Left ventricle myocardium inferior (tissue), 1 donor: Measurements from ENCODE around the gene ZNF385B. TPM values are rescaled to one million over a fixed set of nuclear protein-coding genes. Genes with fewer than 3 reads are reported as not detected.

ENCODE experiments used
- DNase-seq: peaks from one replicate; pipeline ENCODE4 v3.0.0-alpha.2; 2020
- H3K27ac ChIP-seq: fragments of 200-600 bp; replicated peaks from 2 replicates; pipeline ENCODE4 v1.8.0; 2021
- H3K27me3 ChIP-seq: fragments of 200-600 bp; 2 replicates; pipeline ENCODE4 v1.8.0; 2021; ENCODE audit warnings: low read depth
- H3K36me3 ChIP-seq: fragments of 200-600 bp; 2 replicates; pipeline ENCODE4 v1.8.0; 2021
- H3K4me1 ChIP-seq: fragments of 200-600 bp; 2 replicates; pipeline ENCODE4 v1.8.0; 2021
- H3K4me3 ChIP-seq: fragments of 200-600 bp; 2 replicates; pipeline ENCODE4 v1.8.0; 2021; ENCODE audit warnings: mild to moderate bottlenecking, moderate library complexity
- H3K9me3 ChIP-seq: fragments of 200-600 bp; replicated peaks from 2 replicates; pipeline ENCODE4 v1.8.0; 2021
- CTCF ChIP-seq: fragments of 200-600 bp; IDR thresholded peaks from 2 replicates; pipeline ENCODE4 v1.8.0; 2021; ENCODE audit warnings: antibody characterized with exemption, mild to moderate bottlenecking, borderline replicate concordance
- intact Hi-C: fragments of 100-400 bp; cut with micrococcal nuclease; formaldehyde crosslinking; loops from one replicate; pipeline ENCODE4 v1.11.0; 2022
- total RNA-seq: library from RNA; stranded (reverse); fragmentation: NEBNext Ultra II Directional; extraction: Animal tissue kit (Norgen Biotek cat#: 25700); gene quantifications from one replicate; pipeline ENCODE4 v1.2.1, GENCODE V29; 2021
- donor health status: DM: no; HTN: yes; CAD: no; lungs with severe emphysema.

Gene ZNF385B
- total RNA-seq, 1 donor from 2014 or later = 0.14 TPM

- Histone ChIP-seq H3K4me1 (no peaks in the 10 kb centered on the region), H3K4me3 (no peak overlapping the region), H3K27me3 (no peaks in the 10 kb centered on the region), H3K36me3 (no peaks in the 10 kb centered on the region), H3K9me3 (no peaks in the 10 kb centered on the region), H3K27ac (no peak overlapping the region)
- no peak for DNase-seq
- no peak for TF ChIP-seq CTCF
- intact Hi-C loops = no loop called here
Observed at GRCh38 chr2:179588486-179589145, 272.8 kb downstream of the ZNF385B start.

GRCh38 chr2:179584760-179585159, 276.7 kb downstream of the ZNF385B start:
- DNase-seq = no peak
- H3K4me1 ChIP-seq = peaks cover 10% of the 10 kb centered on the region
- H3K4me3 ChIP-seq = no peak overlapping the region
- TF ChIP-seq CTCF = no peak
- intact Hi-C loops = no loop called here
- no peaks in the 10 kb centered on the region for H3K36me3 ChIP-seq
- no peak overlapping the region for H3K27ac ChIP-seq
- no peaks in the 10 kb centered on the region for H3K27me3 ChIP-seq
- H3K9me3 ChIP-seq = no peaks in the 10 kb centered on the region

GRCh38 chr2:179581605-179582004, 279.8 kb downstream of the ZNF385B start:
- H3K36me3 ChIP-seq = no peaks in the 10 kb centered on the region
- H3K27me3 ChIP-seq = no peaks in the 10 kb centered on the region
- H3K4me1 ChIP-seq = peaks cover 19% of the 10 kb centered on the region
- no peak overlapping the region for H3K4me3 ChIP-seq
- intact Hi-C loops = no loop called here
- H3K9me3 ChIP-seq = no peaks in the 10 kb centered on the region
- no peak overlapping the region for H3K27ac ChIP-seq
- no peak for TF ChIP-seq CTCF
- DNase-seq = no peak

GRCh38 chr2:179580378-179581146, 280.9 kb downstream of the ZNF385B start:
- H3K36me3 ChIP-seq = no peaks in the 10 kb centered on the region
- DNase-seq = peak; percentile 39
- no peaks in the 10 kb centered on the region for H3K9me3 ChIP-seq
- peaks cover 19% of the 10 kb centered on the region for H3K4me1 ChIP-seq
- peak overlapping the region; percentile 62 for H3K27ac ChIP-seq
- TF ChIP-seq CTCF = peak; percentile 20
- H3K27me3 ChIP-seq = no peaks in the 10 kb centered on the region
- intact Hi-C loops = no loop called here
- H3K4me3 ChIP-seq = no peak overlapping the region

- no peaks in the 10 kb centered on the region for H3K9me3 ChIP-seq
- peaks cover 19% of the 10 kb centered on the region for H3K4me1 ChIP-seq
- H3K27me3 ChIP-seq = no peaks in the 10 kb centered on the region
- no peak for DNase-seq
- H3K36me3 ChIP-seq = no peaks in the 10 kb centered on the region
- H3K4me3 ChIP-seq = no peak overlapping the region
- intact Hi-C loops = no loop called here
- H3K27ac ChIP-seq = peak overlapping the region; percentile 62
- TF ChIP-seq CTCF = no peak
Observed at GRCh38 chr2:179579800-179580199, 281.6 kb downstream of the ZNF385B start.
